VCaP (cell line): ENCODE results near the gene SNX18.

Experiments used
- H3K27ac ChIP-seq: fragments of 450-650 bp; 2 replicates; pipeline ENCODE4 v1.5.1; 2017
- CTCF ChIP-seq: fragments of 450-650 bp; conservative IDR thresholded peaks from 2 replicates; pipeline ENCODE4 v1.5.1; 2017; ENCODE audit warnings: mild to moderate bottlenecking, moderate library complexity

Gene SNX18

GRCh38 chr5:54544044-54544443 lies 26.5 kb downstream of the SNX18 start:
- H3K27ac ChIP-seq: no peak overlapping the region
- TF ChIP-seq CTCF: no peak

GRCh38 chr5:54545796-54546195 lies 28.2 kb downstream of the SNX18 start:
- TF ChIP-seq CTCF: 0 out of 2 replicates have a peak, but pooled peaks have one; percentile 7
- peak overlapping the region; percentile 61 for H3K27ac ChIP-seq

- peak overlapping the region; percentile 61; the same call in 1 of the 2 replicates for H3K27ac ChIP-seq
- TF ChIP-seq CTCF: no peak
These were observed 30.2 kb downstream of the SNX18 start for GRCh38 chr5:54547711-54548250.

GRCh38 chr5:54548565-54548964 lies 31.0 kb downstream of the SNX18 start:
- no peak for TF ChIP-seq CTCF

GRCh38 chr5:54551292-54551691 lies 33.7 kb downstream of the SNX18 start:
- no peak for TF ChIP-seq CTCF

More at GRCh38 chr5:54548565-54548964, 31.0 kb downstream of the SNX18 start:
- H3K27ac ChIP-seq: no peak overlapping the region

GRCh38 chr5:54551926-54552325 lies 34.4 kb downstream of the SNX18 start:
- TF ChIP-seq CTCF: no peak
- no peak overlapping the region for H3K27ac ChIP-seq

More at GRCh38 chr5:54551292-54551691, 33.7 kb downstream of the SNX18 start:
- H3K27ac ChIP-seq: no peak overlapping the region

- peak overlapping the region; percentile 60; the same call in 1 of the 2 replicates for H3K27ac ChIP-seq
- TF ChIP-seq CTCF: no peak
These were observed 34.9 kb downstream of the SNX18 start for GRCh38 chr5:54552446-54552845.
